PFSK-1 (cell line): ENCODE results near the gene KIF19.

Experiments
- FOXP2 ChIP-seq: optimal IDR thresholded peaks from 2 replicates; pipeline ENCODE3; 2011; ENCODE audit warnings: borderline replicate concordance, control low read depth, inconsistent platforms; ENCODE audit not compliant: insufficient read depth; ENCODE audit errors: extremely low read length, extremely low read depth
- POLR2AphosphoS5 ChIP-seq: IDR thresholded peaks from 2 replicates; pipeline ENCODE4 v1.6.1; 2012; ENCODE audit warnings: low read depth, mild to moderate bottlenecking, control low read depth, low read length, moderate library complexity
- REST ChIP-seq, 2 experiments: IDR thresholded peaks; 2 replicates each; pipeline versions ENCODE4 v1.6.1 to v1.8.0; 2011 to 2012; ENCODE audit warnings: low read depth in 2 of 2, low read length in 2 of 2, control low read depth in 1 of 2, inconsistent platforms in 1 of 2, mild to moderate bottlenecking in 1 of 2, moderate library complexity in 1 of 2; ENCODE audit not compliant: insufficient read depth in 1 of 2
- SIN3A ChIP-seq: IDR thresholded peaks from 2 replicates; pipeline ENCODE4 v1.6.1; 2012; ENCODE audit warnings: mild to moderate bottlenecking, low read length, moderate library complexity, borderline replicate concordance; ENCODE audit not compliant: insufficient read depth
- TAF1 ChIP-seq: IDR thresholded peaks from 2 replicates; pipeline ENCODE4 v1.6.1; 2012; ENCODE audit warnings: low read length, control low read depth, borderline replicate concordance; ENCODE audit not compliant: insufficient read depth

Gene KIF19

GRCh38 chr17:74282587-74283370, 43.2 kb upstream of the KIF19 start:
- TF ChIP-seq FOXP2 (no peak), SIN3A (no peak), REST (IDR thresholded peaks at IDR 0.05; ENCODE audit: insufficient read depth in 1 of 2, low read depth in 2 of 2, low read length in 2 of 2) (no peak), TAF1 (no peak), POLR2AphosphoS5 (no peak)

- TF ChIP-seq SIN3A = no peak
- no peak for TF ChIP-seq REST (IDR thresholded peaks at IDR 0.05; ENCODE audit: insufficient read depth in 1 of 2, low read depth in 2 of 2, low read length in 2 of 2)
- no peak for TF ChIP-seq FOXP2
- TF ChIP-seq TAF1 = no peak
- no peak for TF ChIP-seq POLR2AphosphoS5
These were observed 42.7 kb upstream of the KIF19 start for GRCh38 chr17:74283371-74283673.

- TF ChIP-seq FOXP2 = no peak
- no peak for TF ChIP-seq POLR2AphosphoS5
- TF ChIP-seq TAF1 = no peak
- TF ChIP-seq SIN3A = no peak
- no peak for TF ChIP-seq REST (IDR thresholded peaks at IDR 0.05; ENCODE audit: insufficient read depth in 1 of 2, low read depth in 2 of 2, low read length in 2 of 2)
These were observed 38.9 kb upstream of the KIF19 start for GRCh38 chr17:74287031-74287602.

GRCh38 chr17:74288785-74289184, 37.2 kb upstream of the KIF19 start:
- TF ChIP-seq SIN3A (no peak), TAF1 (no peak), POLR2AphosphoS5 (no peak), REST (IDR thresholded peaks at IDR 0.05; ENCODE audit: insufficient read depth in 1 of 2, low read depth in 2 of 2, low read length in 2 of 2) (no peak), FOXP2 (no peak)

- TF ChIP-seq FOXP2 (no peak), REST (IDR thresholded peaks at IDR 0.05; ENCODE audit: insufficient read depth in 1 of 2, low read depth in 2 of 2, low read length in 2 of 2) (no peak), POLR2AphosphoS5 (no peak), TAF1 (no peak), SIN3A (no peak)
These were observed 36.3 kb upstream of the KIF19 start for GRCh38 chr17:74289688-74290087.
